ENCODE measurements around the gene MRPL53. TPM values are rescaled to one million over a fixed set of nuclear protein-coding genes. Genes with fewer than 3 reads are reported as not detected.

The MRPL53 gene
- total and polyA plus RNA-seq, 4 donors, result 23.3 to 106 (median 70.7) TPM

DNA sequence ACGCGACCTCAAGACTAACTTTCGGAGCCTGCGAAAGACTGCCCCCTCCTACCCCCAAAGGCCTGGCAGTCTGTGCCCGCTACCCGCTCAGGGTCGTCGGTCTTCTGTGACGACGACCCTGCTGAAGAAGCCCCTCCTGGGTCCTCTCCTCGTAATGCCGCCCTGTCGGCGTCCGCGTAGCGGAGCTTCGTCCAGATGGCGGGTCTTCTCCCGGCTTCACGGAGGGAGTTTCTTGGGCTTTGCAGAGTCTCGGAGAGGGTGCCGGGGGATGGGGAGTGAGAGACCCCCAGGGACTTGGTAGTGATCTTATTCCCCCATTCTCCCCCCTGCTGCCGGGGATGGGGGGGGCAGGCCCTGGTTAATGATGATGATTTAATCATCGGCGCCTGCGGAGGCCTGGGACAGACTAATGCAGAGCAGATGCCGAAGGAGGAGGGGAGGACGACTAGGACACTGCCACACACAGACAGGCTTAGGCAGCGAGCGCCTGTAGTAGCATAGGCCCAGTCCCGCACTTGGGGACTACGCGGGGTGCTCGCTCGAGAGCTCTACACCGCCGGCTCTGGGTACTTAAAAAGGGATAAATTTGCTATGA is 35.5 kb upstream of the MRPL53 start:
- Histone ChIP-seq H3K4me1 (ENCODE audit: control insufficient read depth in 5 of 5, insufficient read depth in 5 of 5, low read length in 5 of 5) (peaks cover 6 to 22% (median 9%) of the 10 kb centered on the region in 5 donors), H3K36me3 (ENCODE audit: control insufficient read depth in 4 of 4, insufficient read depth in 4 of 4, low read length in 4 of 4) (peaks cover 0 to 14% (median 8%) of the 10 kb centered on the region in 4 donors), H3K27ac (ENCODE audit: low read depth in 1 of 2, low read length in 1 of 2) (peak overlapping the region; percentile 51 to 98), H3K27me3 (ENCODE audit: control insufficient read depth in 3 of 3, insufficient read depth in 3 of 3, low read length in 2 of 3) (peaks cover 0 to 63% (median 62%) of the 10 kb centered on the region in 3 donors), H3K9me3 (ENCODE audit: control insufficient read depth in 4 of 4, insufficient read depth in 3 of 4, low read length in 3 of 4) (no peaks in the 10 kb centered on the region), H3K9ac (ENCODE audit: insufficient read depth in 1 of 2, low read length in 2 of 2) (peak overlapping the region; percentile 8 to 93), H3K4me3 (peak overlapping the region; percentile 47)
- TF ChIP-seq, protein P1, sequence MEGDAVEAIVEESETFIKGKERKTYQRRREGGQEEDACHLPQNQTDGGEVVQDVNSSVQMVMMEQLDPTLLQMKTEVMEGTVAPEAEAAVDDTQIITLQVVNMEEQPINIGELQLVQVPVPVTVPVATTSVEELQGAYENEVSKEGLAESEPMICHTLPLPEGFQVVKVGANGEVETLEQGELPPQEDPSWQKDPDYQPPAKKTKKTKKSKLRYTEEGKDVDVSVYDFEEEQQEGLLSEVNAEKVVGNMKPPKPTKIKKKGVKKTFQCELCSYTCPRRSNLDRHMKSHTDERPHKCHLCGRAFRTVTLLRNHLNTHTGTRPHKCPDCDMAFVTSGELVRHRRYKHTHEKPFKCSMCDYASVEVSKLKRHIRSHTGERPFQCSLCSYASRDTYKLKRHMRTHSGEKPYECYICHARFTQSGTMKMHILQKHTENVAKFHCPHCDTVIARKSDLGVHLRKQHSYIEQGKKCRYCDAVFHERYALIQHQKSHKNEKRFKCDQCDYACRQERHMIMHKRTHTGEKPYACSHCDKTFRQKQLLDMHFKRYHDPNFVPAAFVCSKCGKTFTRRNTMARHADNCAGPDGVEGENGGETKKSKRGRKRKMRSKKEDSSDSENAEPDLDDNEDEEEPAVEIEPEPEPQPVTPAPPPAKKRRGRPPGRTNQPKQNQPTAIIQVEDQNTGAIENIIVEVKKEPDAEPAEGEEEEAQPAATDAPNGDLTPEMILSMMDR (IDR thresholded peaks at IDR 0.05; ENCODE audit: control extremely low read depth, extremely low read depth), result no peak
- WGBS, 2 donors, result 14 to 15% methylated on average over 38 of the region's 38 CpGs
- ATAC-seq (ENCODE audit: insufficient read depth, low FRiP score), result no peak
- DNase-seq, result peak in 2 of 3 donors; percentile 37 to 44

DNA sequence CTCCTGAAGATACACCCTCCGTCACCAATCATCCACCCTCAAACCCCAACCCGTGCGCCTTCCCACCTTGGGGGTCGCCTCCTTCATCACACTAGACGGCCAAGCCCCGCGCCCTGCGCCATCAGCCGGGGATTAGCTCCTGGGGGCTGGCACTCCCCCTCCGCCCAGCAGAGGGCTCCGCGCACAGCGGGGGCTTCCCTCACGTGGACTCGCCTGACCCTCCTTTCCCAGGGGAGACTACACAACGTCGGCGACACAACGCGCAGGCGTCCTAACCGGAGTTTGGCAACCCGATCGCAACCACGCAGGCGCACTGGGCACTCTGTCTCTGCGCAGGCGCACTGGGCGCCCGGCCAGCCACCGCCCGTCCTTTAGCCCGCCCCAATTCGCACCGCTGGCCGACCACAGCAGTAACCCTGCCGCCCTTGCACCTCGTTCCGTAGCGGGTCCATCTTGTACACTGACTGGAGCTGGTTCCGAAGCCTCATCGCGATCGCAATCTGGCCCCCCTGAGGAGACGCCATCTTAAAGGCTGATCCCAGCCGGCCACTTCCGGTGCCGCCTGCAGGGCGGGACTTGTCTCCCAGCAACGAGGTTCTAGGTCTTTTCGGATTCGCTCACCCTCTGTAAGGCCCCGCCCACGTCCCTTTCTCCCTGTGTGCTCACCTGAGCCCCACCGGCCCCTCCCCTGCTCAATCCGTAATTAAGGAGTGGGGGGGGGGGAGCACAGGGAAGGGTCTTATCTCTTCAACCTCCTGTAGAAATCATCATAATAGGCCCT is 34.9 kb upstream of the MRPL53 start, which contains the start of gene PCGF1:
Gene PCGF1, minus strand, starts transcription at position 551 of the 781 bp plus-strand sequence. Its CDS starts 27 bp downstream, at position 524.
- DNase-seq, result peak; percentile 98 to 99 (median 99)
- TF ChIP-seq, protein P1 (IDR thresholded peaks at IDR 0.05; ENCODE audit: control extremely low read depth, extremely low read depth), result peak; percentile 1
- WGBS, 2 donors, result 1% methylated on average over 55 to 56 of the region's 56 CpGs
- H3K4me1 ChIP-seq (ENCODE audit: control insufficient read depth in 5 of 5, insufficient read depth in 5 of 5, low read length in 5 of 5), result peaks cover 6 to 29% (median 14%) of the 10 kb centered on the region in 5 donors
- peak within 1 kb of the TSS; percentile 74 for H3K4me3 ChIP-seq
- peak; percentile 90 for ATAC-seq (ENCODE audit: insufficient read depth, low FRiP score)
- H3K9ac ChIP-seq (ENCODE audit: insufficient read depth in 1 of 2, low read length in 2 of 2), result peak within 1 kb of the TSS; percentile 8 to 93
- H3K27ac ChIP-seq (ENCODE audit: low read depth in 1 of 2, low read length in 1 of 2), result peak within 1 kb of the TSS; percentile 93 to 98
- H3K9me3 ChIP-seq (ENCODE audit: control insufficient read depth in 4 of 4, insufficient read depth in 3 of 4, low read length in 3 of 4), result no peaks in the 10 kb centered on the region
- H3K27me3 ChIP-seq (ENCODE audit: control insufficient read depth in 3 of 3, insufficient read depth in 3 of 3, low read length in 2 of 3), result peaks cover 0 to 63% (median 61%) of the 10 kb centered on the region in 3 donors
- H3K36me3 ChIP-seq (ENCODE audit: control insufficient read depth in 4 of 4, insufficient read depth in 4 of 4, low read length in 4 of 4), result peaks cover 0 to 14% (median 8%) of the 10 kb centered on the region in 4 donors

DNA sequence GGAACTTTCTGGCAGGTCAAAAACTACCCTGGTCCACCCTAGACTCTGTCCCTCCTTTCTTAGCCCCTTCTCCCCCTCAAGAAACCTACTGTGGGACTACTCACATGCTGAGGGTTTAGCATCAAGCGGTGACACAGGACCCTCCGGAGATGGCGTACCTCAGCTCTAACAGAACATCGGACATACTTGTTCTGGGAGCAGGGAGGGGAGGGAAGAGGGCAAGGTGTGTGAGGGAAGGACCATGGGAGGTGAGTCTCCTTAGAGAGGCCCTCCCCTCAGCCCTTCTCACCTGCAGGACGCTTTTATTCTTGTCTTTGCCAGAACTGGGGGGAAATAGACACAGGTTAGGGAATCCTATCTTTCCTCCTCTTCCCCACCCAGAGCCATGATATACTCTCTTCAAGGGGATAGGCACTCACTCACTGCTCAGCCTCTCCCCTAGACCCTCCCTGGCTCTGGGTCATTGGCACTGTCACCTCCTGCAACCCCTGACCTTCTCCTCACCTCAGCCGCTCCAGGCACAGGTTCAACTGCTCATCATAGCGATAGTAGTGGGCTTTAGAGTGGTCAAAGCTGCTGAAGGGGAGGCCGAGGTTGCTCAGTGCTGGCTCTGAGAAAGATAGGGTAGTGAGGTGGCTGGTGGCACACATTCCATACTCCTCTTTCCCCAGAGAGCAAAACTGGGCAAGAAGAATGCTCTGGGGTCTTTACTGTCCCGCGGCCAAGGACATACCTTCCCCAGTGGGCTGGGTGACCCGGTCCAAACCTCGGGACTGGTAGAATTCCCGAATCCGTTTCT is 33.2 kb upstream of the MRPL53 start:
- 96 to 97% methylated on average over 14 of the region's 14 CpGs for WGBS, 2 donors
- H3K4me1 ChIP-seq (ENCODE audit: control insufficient read depth in 5 of 5, insufficient read depth in 5 of 5, low read length in 5 of 5), result peaks cover 6 to 31% (median 14%) of the 10 kb centered on the region in 5 donors
- DNase-seq (no peak), ATAC-seq (ENCODE audit: insufficient read depth, low FRiP score) (no peak)
- no peak overlapping the region for H3K9ac ChIP-seq (ENCODE audit: insufficient read depth in 1 of 2, low read length in 2 of 2)
- TF ChIP-seq, protein P1 (IDR thresholded peaks at IDR 0.05; ENCODE audit: control extremely low read depth, extremely low read depth), result no peak
- H3K27ac ChIP-seq (ENCODE audit: low read depth in 1 of 2, low read length in 1 of 2), result peak overlapping the region in 1 of 2 donors; percentile 26
- no peak overlapping the region for H3K4me3 ChIP-seq
- peaks cover 0 to 2% (median 0%) of the 10 kb centered on the region in 4 donors for H3K9me3 ChIP-seq (ENCODE audit: control insufficient read depth in 4 of 4, insufficient read depth in 3 of 4, low read length in 3 of 4)
- H3K36me3 ChIP-seq (ENCODE audit: control insufficient read depth in 4 of 4, insufficient read depth in 4 of 4, low read length in 4 of 4), result peaks cover 0 to 14% (median 8%) of the 10 kb centered on the region in 4 donors
- H3K27me3 ChIP-seq (ENCODE audit: control insufficient read depth in 3 of 3, insufficient read depth in 3 of 3, low read length in 2 of 3), result peaks cover 0 to 63% (median 63%) of the 10 kb centered on the region in 3 donors

All from lung (tissue), 12 donors.